GM21619 (cell line): ENCODE results near the gene MAPK8.

Experiments
- ATAC-seq: cut with Tn5 transposase; IDR thresholded peaks from one replicate; pipeline ENCODE4 v1.9.1; 2021; ENCODE audit not compliant: unreplicated experiment

The MAPK8 gene

GRCh38 chr10:48459270-48460150 lies 153.0 kb downstream of the MAPK8 start:
- ATAC-seq: no peak

DNA sequence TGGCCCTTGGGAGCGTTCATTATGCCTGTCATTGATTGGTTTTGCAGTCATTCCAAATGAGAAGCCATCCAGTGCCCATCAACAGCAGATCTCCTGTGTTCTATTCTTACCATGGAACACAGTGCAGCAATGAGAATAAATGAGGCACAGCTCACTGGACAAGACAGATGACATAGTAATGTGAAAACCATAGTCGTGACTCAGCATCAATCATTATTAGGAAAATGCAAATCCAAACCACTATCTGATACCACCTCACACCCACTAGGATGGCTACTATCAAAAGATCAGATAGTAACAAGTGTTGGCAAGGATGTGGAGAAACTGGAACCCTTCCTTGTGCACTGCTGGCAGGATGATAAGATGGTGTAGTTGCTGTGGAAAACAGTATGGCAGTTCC lies 153.7 kb downstream of the MAPK8 start:
- ATAC-seq: no peak

DNA sequence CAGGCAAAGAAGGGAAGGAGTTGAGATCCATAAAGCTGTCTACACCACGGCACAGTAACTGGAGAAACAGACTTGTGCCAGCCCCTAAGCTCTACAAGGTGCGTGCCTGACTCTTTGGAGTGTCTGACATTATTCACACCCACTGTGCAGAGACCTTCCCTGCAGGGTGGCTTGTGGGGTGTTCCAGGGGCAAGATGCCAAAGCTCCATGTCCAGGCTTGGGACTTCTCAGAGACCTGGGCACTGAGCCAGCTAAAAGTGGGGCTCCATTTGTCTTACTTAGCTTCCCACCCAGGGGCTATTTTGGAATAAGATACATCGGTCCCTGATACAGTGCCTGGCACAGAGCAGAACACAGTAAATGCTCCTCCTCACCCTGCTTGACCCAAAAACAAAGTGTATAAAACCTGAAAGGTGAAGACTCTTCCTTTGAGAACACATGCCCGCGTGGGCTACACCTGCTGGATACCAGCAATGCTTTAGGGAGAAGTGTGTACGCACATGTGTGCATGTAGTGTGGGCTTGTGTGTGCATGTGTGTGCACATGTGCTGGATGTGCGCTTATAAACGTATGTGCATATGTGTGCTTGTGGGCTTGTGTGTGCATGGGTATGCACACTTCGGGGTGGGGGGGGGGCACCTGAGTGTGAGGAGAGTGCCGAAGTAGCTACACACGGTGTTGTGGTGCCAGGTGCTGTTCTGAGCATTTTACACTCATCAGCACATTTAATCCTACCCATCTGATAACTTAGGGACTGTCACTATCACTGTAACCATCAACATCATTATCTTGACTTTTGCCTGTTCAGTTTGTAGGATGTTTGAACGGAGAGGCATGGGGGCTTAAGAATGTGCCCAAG lies 155.4 kb downstream of the MAPK8 start:
- no peak for ATAC-seq

DNA sequence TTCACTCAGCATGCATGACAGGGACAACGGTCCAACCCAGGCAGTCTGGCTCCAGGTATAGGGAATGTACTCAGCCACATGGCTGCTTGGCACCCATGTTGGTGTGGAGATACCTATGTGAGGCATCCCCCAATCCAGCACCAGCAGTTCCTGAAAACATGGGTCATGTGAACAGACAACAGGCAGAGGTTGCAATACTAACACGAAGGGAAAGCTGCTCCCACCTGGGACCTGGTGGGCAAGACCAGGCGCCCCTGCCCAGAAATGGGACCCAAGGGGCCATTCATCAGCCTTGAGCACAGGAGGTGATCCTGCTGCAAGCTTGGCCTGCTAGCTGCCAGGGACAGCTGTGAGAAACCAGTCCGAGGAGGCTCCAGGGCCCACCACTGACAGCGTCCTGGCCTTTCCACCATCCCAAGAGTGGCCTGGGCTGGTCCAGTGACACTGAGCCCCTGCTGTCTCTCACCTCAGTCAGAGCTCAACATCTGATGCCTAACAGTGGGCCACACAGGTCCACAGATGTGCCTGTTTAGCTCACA lies 156.1 kb downstream of the MAPK8 start:
- no peak for ATAC-seq

DNA sequence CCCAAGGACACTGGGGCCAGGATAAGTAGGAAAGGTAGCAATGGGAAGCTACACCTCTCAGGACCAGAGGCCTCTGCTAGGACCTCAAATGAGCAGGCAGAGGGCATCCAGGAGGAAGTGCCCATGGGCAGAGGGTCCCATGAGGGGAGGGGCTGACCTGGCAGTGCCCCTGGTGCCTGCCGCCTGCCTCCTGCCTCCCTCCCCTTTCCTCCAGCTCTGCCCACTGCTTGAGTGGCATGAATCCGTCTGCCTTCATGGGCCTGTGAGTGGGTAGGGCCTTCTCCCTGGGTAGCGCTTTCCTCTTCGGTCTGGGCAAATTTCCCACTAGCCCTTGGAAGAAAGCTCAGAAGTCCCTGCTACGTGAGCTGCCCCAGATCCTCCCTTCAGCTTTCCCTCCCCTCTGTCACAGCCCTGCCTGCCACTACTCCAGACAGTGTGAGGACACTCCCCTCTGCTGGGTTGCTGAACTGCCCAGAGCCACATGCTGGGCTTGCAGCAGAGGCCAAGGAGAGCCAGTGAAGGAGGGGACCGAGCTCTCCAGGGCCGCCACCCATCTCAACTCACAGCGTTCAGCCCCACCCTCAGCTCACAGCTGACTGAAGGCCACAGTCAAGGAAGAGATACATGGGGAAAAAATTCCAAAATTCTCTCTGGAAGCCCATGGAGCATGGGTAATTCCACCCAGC lies 157.0 kb downstream of the MAPK8 start:
- ATAC-seq: no peak

- no peak for ATAC-seq
Observed at GRCh38 chr10:48464121-48464870, 157.8 kb downstream of the MAPK8 start.

- no peak for ATAC-seq
Observed at GRCh38 chr10:48464871-48465736, 158.6 kb downstream of the MAPK8 start.

DNA sequence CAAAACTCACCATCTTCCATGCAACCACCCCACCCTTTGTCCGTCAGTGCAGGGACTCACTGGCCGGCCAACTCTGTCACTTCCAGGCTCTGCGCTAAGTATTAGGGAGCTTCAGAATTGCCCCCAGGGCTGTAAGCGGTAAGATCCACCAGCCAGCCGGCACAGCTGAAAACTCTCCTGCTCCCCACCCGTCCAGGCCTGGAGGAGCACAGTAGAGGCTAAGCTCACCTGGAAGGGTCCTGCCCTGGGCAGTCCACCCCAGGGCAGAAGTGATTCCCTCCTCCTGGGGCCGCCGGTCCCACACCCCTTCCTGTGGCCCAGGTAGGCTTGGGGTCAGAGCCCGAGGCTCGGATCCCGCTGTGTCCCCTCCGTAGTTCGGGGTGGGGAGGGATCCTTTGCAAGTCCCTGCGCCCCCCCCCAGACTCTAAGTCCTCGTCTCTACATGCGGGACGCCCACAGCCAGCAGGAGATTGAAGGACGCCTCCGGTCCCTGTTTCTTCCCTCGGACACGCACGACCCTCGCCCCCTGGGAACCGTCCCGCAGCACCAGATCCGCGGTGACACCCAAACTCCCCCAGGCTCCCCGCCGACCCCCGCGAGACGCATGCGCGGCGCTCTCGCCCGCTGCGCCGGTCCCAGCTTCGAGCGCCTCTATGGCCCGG lies 159.5 kb downstream of the MAPK8 start:
- no peak for ATAC-seq

DNA sequence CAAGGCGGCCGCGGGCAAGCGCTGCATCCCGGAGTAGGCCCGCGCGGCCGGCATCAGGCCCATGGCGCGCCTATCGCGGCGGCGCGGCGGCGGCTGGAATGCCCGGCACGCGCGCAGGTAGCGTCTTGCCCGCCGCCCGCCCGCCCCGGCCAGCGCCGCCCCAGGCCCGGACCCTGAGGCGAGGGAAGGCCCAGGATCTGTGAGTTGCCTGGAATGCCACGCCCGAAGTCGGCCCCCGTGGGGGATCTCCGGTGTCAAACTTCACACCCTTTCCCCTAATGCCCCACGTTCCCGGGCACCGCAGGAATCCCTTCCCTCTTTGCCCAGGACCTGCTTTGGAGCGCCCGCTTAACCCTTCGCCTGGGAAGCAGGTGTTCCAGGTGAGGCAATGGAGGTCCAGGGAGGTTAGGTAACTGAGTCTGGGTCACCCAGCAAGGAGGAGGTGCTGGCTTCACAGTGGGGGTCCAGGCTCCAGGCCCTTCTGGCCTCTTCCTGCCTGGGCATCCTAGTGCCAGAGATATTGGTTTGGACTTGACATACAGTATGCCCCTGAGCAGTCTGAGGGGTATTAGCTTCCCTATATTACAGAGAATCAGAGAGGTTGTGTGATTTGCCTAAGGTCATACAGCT lies 160.2 kb downstream of the MAPK8 start:
- no peak for ATAC-seq

DNA sequence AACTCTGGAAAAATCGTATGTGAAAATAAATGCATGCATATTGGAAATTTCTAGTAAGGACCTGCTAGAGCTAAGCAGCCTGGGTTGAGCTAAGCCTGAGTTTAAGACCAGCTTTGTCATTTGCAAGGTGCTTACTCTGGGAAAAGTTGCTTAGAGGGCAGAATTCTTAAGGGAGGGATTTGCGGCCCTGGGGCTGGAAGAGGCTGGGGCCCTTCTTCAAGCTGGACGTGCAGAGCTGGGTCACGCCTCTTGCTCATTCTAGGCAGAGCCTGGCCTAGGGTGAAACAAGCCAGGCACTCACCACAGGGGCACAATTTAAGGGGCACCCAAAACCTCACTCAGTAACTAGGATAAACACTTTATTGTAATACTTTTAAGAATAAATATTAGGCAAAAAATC lies 161.2 kb downstream of the MAPK8 start:
- no peak for ATAC-seq

DNA sequence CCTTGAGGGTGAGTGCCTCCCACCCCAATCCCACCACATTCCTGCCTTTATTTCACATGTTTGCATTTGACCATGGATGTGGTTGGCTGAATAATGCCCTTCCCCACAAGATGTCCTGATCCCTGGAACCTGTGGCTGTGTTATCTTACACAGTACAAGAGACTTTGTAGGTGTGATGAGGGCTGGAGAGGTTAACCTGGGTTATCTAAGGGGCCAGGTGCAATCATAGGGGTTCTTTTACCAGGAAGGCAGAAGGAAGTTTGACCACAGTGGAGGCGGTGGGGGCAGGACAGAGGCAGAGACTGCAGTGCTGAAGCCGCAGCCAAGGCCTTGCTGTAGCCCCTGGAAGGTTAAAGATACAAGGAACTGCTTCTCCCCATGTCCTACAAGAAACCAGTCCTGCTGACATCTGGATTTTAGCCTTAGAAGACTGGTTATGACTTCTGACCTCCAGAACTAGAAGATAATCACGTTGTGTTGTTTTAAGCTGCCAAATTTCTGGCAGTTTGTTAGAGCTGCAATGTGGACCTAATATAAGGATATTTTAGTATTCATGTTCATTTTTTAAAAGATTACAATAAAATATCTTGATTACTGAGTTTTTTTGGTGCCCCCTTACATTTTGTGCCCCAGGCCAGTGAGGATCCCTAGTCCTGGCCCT lies 161.8 kb downstream of the MAPK8 start:
- ATAC-seq: no peak

GRCh38 chr10:48468866-48469511 lies 162.5 kb downstream of the MAPK8 start:
- ATAC-seq: no peak

- no peak for ATAC-seq
Observed at GRCh38 chr10:48469516-48470020, 163.1 kb downstream of the MAPK8 start.

GRCh38 chr10:48470115-48470892 lies 163.8 kb downstream of the MAPK8 start:
- no peak for ATAC-seq

DNA sequence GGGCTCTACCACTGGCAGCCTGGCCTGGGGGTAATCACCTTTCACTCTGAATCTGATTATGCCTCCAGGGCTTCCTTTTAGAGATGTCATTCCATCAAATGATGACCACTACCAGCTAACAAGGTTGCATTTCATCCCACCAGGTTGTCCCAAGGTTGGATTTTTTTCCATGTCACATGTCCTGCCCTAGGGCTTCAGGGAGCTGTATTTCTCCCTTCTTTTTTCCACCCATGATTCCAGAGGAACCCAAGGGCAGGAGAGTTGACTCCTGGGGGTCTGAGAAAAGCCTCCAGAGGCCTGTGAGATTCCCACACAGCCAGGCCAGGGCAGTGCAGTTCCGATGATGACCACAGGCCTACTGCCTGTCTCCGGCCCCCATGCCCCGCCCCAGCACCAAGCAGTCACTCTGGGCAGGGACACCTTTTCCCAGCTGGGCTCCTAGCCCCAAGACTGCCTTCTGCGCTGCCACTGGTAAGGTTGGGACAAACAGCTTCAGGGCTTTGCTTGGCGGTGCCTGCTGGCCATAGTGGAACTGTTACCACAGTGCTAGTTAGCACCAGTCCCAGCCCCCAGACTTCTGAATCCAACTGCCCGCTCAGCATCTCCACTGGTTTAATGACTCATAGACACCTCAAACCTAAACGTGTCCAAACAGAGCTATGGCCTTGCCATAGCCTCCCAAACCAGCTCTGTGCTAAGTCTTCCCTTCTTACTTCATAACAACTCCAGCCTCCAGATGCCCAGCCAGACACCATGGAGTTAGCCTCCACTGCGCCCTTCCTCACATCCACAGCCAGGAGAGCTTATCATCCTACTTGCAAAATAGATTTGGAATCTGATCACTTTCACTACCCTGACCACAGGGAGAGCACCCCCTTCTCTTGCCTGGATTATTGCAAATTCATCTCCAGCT lies 164.7 kb downstream of the MAPK8 start:
- no peak for ATAC-seq
